Measurements from ENCODE around the gene PHTF2. TPM values are rescaled to one million over a fixed set of nuclear protein-coding genes. Genes with fewer than 3 reads are reported as not detected.

The PHTF2 gene
- total and polyA plus RNA-seq, 11 donors = 9.6 to 47.2 (median 24.2) TPM

DNA sequence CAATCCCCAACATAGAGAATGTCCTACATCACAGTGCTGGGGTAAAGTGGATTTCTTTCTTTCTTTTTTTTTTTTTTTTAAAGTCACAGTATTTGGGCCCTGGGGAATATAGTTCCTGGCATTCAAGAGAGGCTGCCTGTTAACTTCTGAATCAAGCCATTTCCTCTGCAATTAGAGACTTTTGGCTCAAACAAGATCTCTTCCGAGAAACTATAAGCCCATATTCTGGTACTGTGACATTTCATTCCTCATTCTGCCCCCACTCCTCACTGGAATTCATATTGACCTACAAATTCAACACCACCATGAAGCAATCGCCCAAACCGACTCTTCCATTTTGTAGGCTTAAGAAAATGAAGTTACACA, 187.4 kb downstream of the PHTF2 start:
- Histone ChIP-seq H3K27me3 (no peaks in the 10 kb centered on the region), H3K27ac (peak overlapping the region in 1 of 12 donors; percentile 52), H3K36me3 (no peaks in the 10 kb centered on the region), H3K4me1 (peaks cover 0 to 8% (median 1%) of the 10 kb centered on the region in 12 donors), H3K4me3 (no peak overlapping the region), H3K9me3 (peaks cover 0 to 6% (median 0%) of the 10 kb centered on the region in 12 donors)
- TF ChIP-seq, protein P1, sequence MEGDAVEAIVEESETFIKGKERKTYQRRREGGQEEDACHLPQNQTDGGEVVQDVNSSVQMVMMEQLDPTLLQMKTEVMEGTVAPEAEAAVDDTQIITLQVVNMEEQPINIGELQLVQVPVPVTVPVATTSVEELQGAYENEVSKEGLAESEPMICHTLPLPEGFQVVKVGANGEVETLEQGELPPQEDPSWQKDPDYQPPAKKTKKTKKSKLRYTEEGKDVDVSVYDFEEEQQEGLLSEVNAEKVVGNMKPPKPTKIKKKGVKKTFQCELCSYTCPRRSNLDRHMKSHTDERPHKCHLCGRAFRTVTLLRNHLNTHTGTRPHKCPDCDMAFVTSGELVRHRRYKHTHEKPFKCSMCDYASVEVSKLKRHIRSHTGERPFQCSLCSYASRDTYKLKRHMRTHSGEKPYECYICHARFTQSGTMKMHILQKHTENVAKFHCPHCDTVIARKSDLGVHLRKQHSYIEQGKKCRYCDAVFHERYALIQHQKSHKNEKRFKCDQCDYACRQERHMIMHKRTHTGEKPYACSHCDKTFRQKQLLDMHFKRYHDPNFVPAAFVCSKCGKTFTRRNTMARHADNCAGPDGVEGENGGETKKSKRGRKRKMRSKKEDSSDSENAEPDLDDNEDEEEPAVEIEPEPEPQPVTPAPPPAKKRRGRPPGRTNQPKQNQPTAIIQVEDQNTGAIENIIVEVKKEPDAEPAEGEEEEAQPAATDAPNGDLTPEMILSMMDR (IDR thresholded peaks at IDR 0.05) = no peak
- no peak for TF ChIP-seq POLR2A (IDR thresholded peaks at IDR 0.05)
- DNase-seq (no peak), ATAC-seq (no peak)
- 47 to 60% (median 52%) methylated on average over 3 of the region's 3 CpGs for WGBS, 4 donors
- intact Hi-C loops (cut with DNase I) = no loop called here

DNA sequence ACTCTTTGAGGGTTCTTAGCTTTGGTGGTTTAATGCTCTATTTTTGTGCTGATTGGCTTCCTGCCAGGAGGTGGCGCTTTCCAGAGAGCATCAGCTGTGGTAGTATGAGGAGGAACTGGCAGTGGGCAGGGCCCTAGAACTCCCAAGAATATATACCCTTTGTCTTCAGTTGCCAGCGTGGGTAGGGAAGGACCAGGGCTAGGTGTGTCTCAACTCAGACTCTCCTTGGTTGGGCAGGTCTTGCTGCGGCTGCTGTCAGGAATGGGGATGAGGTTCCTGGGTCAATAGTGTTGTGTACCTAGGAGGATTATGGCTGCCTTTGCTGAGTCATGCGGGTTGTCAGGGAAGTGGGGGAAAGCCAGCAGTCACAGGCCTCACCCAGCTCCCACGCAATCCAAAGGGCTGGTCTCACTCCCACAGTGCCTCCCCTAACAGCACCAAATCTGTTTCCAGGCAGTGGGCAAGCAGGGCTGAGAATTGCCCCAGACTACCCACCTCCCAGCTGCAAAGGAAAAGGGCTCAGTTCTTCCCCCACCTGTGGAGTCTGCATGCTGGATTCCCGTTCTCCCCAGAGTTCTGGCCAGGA, 191.5 kb downstream of the PHTF2 start:
- H3K4me1 ChIP-seq = peaks cover 0 to 8% (median 1%) of the 10 kb centered on the region in 12 donors
- peaks cover 0 to 6% (median 0%) of the 10 kb centered on the region in 12 donors for H3K9me3 ChIP-seq
- no peaks in the 10 kb centered on the region for H3K36me3 ChIP-seq
- no peak overlapping the region for H3K27ac ChIP-seq
- intact Hi-C loops (cut with DNase I) = loop anchor here in 1 of 10 donors (10.0 kb wide), 1 partner anchor 65 kb away; no protein-coding TSS in a partner anchor
- no peak overlapping the region for H3K4me3 ChIP-seq
- ATAC-seq = no peak
- 77 to 84% (median 80%) methylated on average over 5 to 6 of the region's 6 CpGs for WGBS, 4 donors
- no peak for DNase-seq
- TF ChIP-seq POLR2A (IDR thresholded peaks at IDR 0.05) = no peak
- TF ChIP-seq, protein P1 (IDR thresholded peaks at IDR 0.05) = no peak
- H3K27me3 ChIP-seq = no peaks in the 10 kb centered on the region

DNA sequence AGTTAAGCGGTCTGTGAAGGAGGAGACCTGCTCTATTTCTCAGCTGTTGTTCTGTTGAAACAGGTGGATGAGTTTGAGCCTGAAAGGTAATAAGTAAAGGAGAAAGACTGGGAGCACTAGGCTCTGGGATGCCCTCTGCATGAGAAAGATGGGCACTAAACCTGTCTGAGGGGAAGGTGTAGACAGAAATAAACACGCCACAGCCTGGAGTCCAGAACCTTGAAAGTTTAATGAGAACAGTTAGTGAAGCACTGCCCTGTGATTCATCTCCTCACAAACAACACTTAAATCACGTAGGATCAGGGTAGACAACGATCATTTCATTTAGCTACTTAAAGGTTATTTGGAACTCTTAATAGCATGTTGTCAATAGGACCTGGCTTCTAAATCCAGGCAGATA, 193.1 kb downstream of the PHTF2 start:
- Histone ChIP-seq H3K27ac (no peak overlapping the region), H3K4me3 (no peak overlapping the region), H3K27me3 (no peaks in the 10 kb centered on the region), H3K4me1 (no peaks in the 10 kb centered on the region), H3K9me3 (peaks cover 0 to 6% (median 0%) of the 10 kb centered on the region in 12 donors), H3K36me3 (no peaks in the 10 kb centered on the region)
- intact Hi-C loops (cut with DNase I) = loop anchor here in 1 of 10 donors (10.0 kb wide), 1 partner anchor 63 kb away; no protein-coding TSS in a partner anchor
- WGBS, 4 donors = 90 to 94% (median 93%) methylated on average over 4 of the region's 4 CpGs
- TF ChIP-seq POLR2A (IDR thresholded peaks at IDR 0.05) = no peak
- TF ChIP-seq, protein P1 (IDR thresholded peaks at IDR 0.05) = no peak
- DNase-seq (no peak), ATAC-seq (no peak)

DNA sequence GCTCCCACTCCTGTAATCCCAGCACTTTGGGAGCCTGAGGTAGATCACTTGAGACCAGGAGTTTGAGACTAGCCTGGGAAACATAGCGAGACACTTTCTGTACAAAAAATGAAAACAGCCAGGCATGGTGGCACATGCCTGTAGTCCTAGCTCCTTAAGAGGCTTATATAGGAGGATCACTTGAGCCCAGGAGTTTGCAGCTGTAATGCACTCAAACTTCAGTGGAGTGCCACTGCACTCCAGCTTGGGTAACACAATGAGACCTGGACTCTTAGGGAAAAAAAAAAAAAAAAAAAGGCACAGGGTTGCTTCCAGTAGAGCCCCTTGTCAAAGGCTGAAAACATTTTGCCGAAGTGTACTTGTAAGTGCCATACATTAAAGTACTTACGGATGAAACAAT, 195.3 kb downstream of the PHTF2 start:
- no peak for ATAC-seq
- TF ChIP-seq, protein P1 (IDR thresholded peaks at IDR 0.05) = no peak
- TF ChIP-seq POLR2A (IDR thresholded peaks at IDR 0.05) = no peak
- no peaks in the 10 kb centered on the region for H3K27me3 ChIP-seq
- H3K36me3 ChIP-seq = no peaks in the 10 kb centered on the region
- no peak overlapping the region for H3K27ac ChIP-seq
- H3K4me3 ChIP-seq = no peak overlapping the region
- DNase-seq = no peak
- peaks cover 0 to 4% (median 0%) of the 10 kb centered on the region in 12 donors for H3K9me3 ChIP-seq
- H3K4me1 ChIP-seq = no peaks in the 10 kb centered on the region
- WGBS, 4 donors = 91 to 97% (median 96%) methylated on average over 3 of the region's 3 CpGs
- intact Hi-C loops (cut with DNase I) = loop anchor here in 1 of 10 donors (10.0 kb wide), 1 partner anchor 61 kb away; no protein-coding TSS in a partner anchor
